Measurements from ENCODE around the gene PPP4C.
"Not testable (repeated sequence)": the region's sequence is repeated elsewhere in the genome, so short reads cannot be mapped to it uniquely, and the experiment has no call there.

The PPP4C gene

DNA sequence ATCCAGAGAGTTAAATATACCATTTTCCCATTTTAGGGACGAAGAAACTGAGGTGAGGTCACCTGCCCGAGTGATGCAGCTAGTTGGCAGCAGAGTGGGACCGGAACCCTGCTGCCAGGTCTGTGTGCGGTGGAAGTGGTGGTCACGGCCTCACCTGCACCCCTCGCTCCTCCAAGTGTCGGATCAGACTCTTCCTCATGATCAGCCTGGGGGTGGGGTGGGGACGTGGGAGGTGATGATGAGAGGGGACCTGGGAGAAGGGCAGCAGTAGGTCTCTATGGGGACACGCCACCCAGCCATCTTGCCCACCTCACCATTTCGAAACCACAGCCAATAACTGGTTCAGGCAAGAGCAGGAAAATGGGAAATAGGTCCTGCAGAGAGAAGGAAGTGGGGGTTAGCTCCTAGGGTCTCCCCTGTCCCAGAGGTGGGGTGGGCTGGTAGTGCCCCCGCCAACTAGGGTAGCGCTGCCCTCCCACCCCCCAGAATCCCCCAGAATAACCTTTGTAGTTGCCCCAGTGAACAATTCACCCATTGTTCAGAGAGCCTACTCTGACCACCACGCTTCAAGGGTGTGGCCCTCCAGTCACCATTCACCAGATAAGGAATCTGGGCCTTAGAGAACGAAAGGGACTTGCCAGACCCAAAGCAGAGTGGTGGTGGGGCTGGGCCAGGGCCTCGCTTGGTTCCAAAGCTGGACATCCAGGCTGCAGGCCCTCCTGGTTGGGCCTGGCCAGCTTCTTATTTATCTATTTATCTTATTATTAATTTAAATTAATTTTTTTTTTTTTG is 32.5 kb downstream of the PPP4C start:
- peaks cover 4% of the 10 kb centered on the region for H3K4me1 ChIP-seq (ENCODE audit: control insufficient read depth, insufficient read depth, low read length)
- H3K9me3 ChIP-seq (ENCODE audit: control insufficient read depth, insufficient read depth, low read depth, low read length): no peaks in the 10 kb centered on the region
- no peak overlapping the region for H3K27ac ChIP-seq (ENCODE audit: low read depth, low read length)
- no peak overlapping the region for H3K9ac ChIP-seq (ENCODE audit: low read length)
- peaks cover 5% of the 10 kb centered on the region; the same call in 1 of the 2 replicates for H3K36me3 ChIP-seq (ENCODE audit: control insufficient read depth, insufficient read depth, low read length)
- no peaks in the 10 kb centered on the region for H3K27me3 ChIP-seq (ENCODE audit: control insufficient read depth, insufficient read depth, low read length)
- no peak overlapping the region for H3K4me3 ChIP-seq (ENCODE audit: low read depth, low read length)

DNA sequence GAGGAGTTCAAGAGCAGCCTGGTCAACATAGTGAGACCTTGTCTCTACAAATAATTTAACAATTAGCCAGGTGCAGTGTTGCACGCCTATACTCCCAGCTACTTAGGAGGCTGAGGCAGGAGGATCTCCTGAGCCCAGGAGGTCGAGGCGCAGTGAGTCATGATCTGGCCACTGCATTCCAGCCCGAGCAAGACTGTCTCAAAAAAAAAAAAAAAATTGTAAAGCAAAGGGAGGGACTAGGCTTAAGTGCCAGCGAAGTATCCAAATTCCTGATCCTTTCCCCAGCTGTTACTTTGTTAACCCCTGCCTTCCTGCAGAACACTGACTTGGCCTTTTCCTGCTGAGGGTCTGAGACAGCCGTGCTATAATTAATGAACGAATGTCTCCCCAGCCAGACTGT is 34.9 kb downstream of the PPP4C start:
- Histone ChIP-seq H3K4me3 (ENCODE audit: low read depth, low read length) (no peak overlapping the region), H3K27ac (ENCODE audit: low read depth, low read length) (no peak overlapping the region), H3K9ac (ENCODE audit: low read length) (no peak overlapping the region), H3K4me1 (ENCODE audit: control insufficient read depth, insufficient read depth, low read length) (peaks cover 4% of the 10 kb centered on the region), H3K9me3 (ENCODE audit: control insufficient read depth, insufficient read depth, low read depth, low read length) (no peaks in the 10 kb centered on the region), H3K27me3 (ENCODE audit: control insufficient read depth, insufficient read depth, low read length) (no peaks in the 10 kb centered on the region), H3K36me3 (ENCODE audit: control insufficient read depth, insufficient read depth, low read length) (peaks cover 8% of the 10 kb centered on the region; the same call in 1 of the 2 replicates)

DNA sequence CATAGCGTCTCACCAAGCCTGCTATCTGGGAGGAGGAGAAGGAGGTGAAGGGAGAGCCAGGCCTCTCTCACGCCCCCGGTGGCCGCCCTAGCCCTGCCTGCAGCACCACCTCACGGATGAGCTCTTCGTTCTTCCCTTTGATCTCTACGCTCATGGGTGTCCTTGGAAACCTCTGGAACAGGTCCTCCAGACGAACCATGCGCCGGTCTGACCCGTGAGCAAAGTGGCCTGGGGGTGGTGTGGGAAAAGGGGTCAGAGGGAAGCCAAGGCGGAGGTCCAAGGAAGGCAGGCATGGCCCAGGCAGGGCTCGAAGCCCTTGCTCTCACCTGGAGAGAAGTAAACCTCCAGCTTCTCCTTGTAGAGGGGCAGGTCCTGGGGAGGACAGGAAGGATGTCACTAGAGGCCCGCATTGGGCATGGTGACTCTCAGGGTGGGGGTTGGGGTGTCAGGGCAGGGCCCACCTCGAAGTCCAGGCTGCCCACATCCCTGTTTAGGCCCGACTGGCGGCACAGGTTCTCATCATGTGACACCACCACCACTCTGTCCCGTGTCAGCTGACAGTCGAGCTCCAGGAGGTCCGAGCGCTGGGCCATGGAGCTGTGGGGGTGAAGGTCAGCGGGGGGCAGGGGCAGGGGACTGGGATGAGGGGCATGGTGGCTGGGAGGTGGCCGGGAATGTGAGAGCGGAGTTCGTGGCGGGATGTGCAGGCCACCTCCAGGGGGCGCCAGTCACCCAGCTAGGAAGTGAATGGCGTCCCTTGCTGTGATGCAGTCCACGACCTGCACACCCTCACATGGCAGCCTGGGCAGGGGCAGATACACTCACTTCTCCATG is 36.6 kb downstream of the PPP4C start:
- Histone ChIP-seq H3K27ac (ENCODE audit: low read depth, low read length) (no peak overlapping the region), H3K9ac (ENCODE audit: low read length) (no peak overlapping the region), H3K9me3 (ENCODE audit: control insufficient read depth, insufficient read depth, low read depth, low read length) (no peaks in the 10 kb centered on the region), H3K36me3 (ENCODE audit: control insufficient read depth, insufficient read depth, low read length) (peaks cover 22% of the 10 kb centered on the region), H3K27me3 (ENCODE audit: control insufficient read depth, insufficient read depth, low read length) (no peaks in the 10 kb centered on the region), H3K4me1 (ENCODE audit: control insufficient read depth, insufficient read depth, low read length) (peaks cover 4% of the 10 kb centered on the region), H3K4me3 (ENCODE audit: low read depth, low read length) (no peak overlapping the region)

DNA sequence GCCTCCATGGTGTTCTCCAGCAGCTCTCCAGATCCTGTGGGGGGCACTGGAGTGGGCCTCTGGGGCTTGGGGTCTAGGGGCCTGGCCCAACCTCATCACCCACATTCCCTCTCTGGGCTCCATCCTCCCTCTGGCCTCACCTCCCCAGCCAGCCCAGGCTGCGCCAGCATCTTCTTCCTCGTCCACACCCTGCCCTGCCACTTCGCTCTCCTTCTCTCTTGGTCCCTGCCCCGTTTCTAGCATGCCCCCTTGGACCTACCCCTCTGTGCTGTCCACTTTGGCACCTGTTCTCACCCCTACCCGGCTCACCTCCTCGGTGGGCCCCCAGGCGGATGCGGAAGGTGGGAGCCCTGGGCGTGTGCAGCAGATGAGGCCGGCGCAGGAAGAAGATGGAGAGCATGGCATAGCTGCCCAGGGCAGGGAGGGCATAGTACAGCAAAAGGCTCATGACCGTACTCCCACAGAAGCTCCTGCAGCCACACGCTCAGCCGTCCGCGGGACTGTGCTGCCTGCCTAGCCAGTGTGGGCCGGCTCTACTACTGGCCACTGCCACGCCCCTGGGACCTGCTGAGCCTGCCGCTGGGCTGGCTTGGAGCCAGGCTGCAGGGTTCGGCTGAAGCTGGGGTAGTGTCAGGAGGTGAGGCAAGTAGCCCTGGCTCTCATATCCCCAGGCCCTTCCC is 37.4 kb downstream of the PPP4C start, which contains the start of gene GDPD3:
GDPD3 (minus strand) TSS at position 507 of the 680 bp plus-strand sequence; CDS start at position 448, 59 bp downstream.
- H3K27ac ChIP-seq (ENCODE audit: low read depth, low read length): no peak within 1 kb of the TSS
- H3K9me3 ChIP-seq (ENCODE audit: control insufficient read depth, insufficient read depth, low read depth, low read length): no peaks in the 10 kb centered on the region
- no peak within 1 kb of the TSS for H3K9ac ChIP-seq (ENCODE audit: low read length)
- H3K36me3 ChIP-seq (ENCODE audit: control insufficient read depth, insufficient read depth, low read length): peaks cover 28% of the 10 kb centered on the region
- H3K27me3 ChIP-seq (ENCODE audit: control insufficient read depth, insufficient read depth, low read length): no peaks in the 10 kb centered on the region
- no peak within 1 kb of the TSS for H3K4me3 ChIP-seq (ENCODE audit: low read depth, low read length)
- H3K4me1 ChIP-seq (ENCODE audit: control insufficient read depth, insufficient read depth, low read length): peaks cover 4% of the 10 kb centered on the region

DNA sequence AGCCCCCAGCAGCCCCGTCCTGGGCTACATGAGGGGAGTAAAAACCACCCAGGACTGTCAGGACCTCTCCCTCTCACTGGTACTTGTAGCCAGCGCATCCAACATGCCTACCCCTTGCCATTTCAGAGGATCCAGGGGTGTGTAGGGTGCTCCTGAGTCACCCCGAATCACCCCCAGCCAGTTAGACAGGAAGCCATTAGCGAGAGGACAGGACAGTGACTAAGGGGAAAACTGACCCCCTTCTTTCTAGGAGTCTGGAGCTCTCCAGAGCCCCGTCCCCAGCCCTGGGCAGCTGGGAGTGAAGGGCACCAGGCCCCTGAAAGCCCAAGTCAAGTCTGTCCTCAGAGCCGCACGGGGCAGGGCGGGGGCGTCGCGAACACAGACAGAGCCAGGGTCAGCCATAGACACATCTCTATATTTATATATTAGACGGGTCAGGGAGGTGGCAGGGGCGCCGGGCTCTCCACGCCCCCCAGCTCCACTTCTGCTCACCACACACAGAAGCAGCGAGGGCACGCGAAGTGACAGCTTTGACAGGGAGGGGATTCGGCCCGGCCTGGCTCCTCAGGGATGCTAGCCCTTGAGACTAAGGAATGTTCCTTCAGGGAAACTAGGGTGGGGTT is 38.0 kb downstream of the PPP4C start:
- Histone ChIP-seq H3K9me3 (ENCODE audit: control insufficient read depth, insufficient read depth, low read depth, low read length) (no peaks in the 10 kb centered on the region), H3K36me3 (ENCODE audit: control insufficient read depth, insufficient read depth, low read length) (peaks cover 32% of the 10 kb centered on the region), H3K4me3 (ENCODE audit: low read depth, low read length) (no peak overlapping the region), H3K9ac (ENCODE audit: low read length) (no peak overlapping the region), H3K4me1 (ENCODE audit: control insufficient read depth, insufficient read depth, low read length) (peaks cover 4% of the 10 kb centered on the region), H3K27ac (ENCODE audit: low read depth, low read length) (no peak overlapping the region), H3K27me3 (ENCODE audit: control insufficient read depth, insufficient read depth, low read length) (no peaks in the 10 kb centered on the region)

DNA sequence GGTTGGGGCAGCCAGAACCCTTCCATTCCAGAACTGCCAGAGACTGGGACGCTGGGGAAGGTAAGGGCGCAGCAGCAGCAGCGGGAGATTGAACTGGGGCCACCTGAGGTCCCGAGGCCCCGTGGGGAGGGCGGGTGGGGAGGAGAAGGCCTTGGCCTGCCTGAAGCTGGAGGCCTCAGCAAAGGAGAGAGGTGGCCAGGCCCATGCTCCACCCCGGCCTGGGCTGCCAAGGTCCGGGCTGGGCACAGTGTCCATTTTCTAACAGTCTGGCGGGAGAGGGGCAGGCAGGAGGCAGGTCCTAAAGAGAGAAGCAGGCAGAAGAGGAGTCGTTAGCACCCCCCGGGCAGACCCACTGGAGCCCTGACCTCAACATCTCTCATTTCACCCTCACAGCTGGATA is 38.6 kb downstream of the PPP4C start:
- peaks cover 36% of the 10 kb centered on the region for H3K36me3 ChIP-seq (ENCODE audit: control insufficient read depth, insufficient read depth, low read length)
- no peak overlapping the region for H3K27ac ChIP-seq (ENCODE audit: low read depth, low read length)
- no peak overlapping the region for H3K9ac ChIP-seq (ENCODE audit: low read length)
- no peak overlapping the region for H3K4me3 ChIP-seq (ENCODE audit: low read depth, low read length)
- H3K9me3 ChIP-seq (ENCODE audit: control insufficient read depth, insufficient read depth, low read depth, low read length): no peaks in the 10 kb centered on the region
- peaks cover 4% of the 10 kb centered on the region for H3K4me1 ChIP-seq (ENCODE audit: control insufficient read depth, insufficient read depth, low read length)
- no peaks in the 10 kb centered on the region for H3K27me3 ChIP-seq (ENCODE audit: control insufficient read depth, insufficient read depth, low read length)

DNA sequence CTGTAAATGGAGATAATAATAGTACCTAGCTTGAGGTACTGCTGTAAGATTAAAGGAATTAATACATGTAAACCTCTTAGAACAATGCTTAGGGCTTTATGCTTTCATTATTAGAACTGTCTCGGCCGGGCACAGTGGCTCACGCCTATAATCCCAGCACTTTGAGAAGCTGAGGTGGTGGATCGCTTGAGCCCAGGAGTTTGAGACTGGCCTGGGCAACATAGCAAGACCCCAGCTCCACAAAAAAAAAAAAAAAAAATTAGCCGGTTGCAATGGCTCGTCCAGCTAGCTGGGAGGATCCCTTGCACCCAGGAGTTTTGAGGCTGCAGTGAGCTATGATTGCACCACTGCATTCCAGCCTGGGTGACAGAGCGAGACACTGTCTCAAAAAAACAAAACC is 39.0 kb downstream of the PPP4C start:
- not testable (repeated sequence) for H3K4me1 ChIP-seq (ENCODE audit: control insufficient read depth, insufficient read depth, low read length); H3K27me3 ChIP-seq (ENCODE audit: control insufficient read depth, insufficient read depth, low read length); H3K4me3 ChIP-seq (ENCODE audit: low read depth, low read length); H3K27ac ChIP-seq (ENCODE audit: low read depth, low read length); H3K9ac ChIP-seq (ENCODE audit: low read length); H3K9me3 ChIP-seq (ENCODE audit: control insufficient read depth, insufficient read depth, low read depth, low read length)
- peaks cover 40% of the 10 kb centered on the region for H3K36me3 ChIP-seq (ENCODE audit: control insufficient read depth, insufficient read depth, low read length)

DNA sequence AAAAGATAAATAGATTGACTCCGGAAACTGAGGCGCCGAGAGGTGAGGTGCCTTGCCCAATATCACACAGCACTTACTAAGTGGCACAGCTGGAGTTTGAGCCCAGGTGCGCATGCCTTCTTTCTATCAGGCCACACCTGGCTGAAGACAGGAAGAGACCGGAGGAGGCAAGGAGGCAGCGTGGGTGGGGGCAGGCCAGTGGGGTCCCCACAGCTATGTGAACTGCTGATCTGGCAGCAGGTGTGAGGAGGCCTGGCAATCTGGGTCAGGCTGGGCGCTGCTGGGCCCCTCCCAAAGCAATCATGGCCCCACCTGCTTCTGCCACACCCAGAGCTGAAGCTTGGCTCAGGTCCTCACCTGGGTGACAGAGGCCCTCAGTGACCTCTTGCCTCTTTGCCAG is 39.4 kb downstream of the PPP4C start:
- Histone ChIP-seq H3K27me3 (ENCODE audit: control insufficient read depth, insufficient read depth, low read length) (no peaks in the 10 kb centered on the region), H3K4me1 (ENCODE audit: control insufficient read depth, insufficient read depth, low read length) (peaks cover 4% of the 10 kb centered on the region), H3K36me3 (ENCODE audit: control insufficient read depth, insufficient read depth, low read length) (peaks cover 40% of the 10 kb centered on the region), H3K27ac (ENCODE audit: low read depth, low read length) (no peak overlapping the region), H3K4me3 (ENCODE audit: low read depth, low read length) (no peak overlapping the region), H3K9ac (ENCODE audit: low read length) (no peak overlapping the region), H3K9me3 (ENCODE audit: control insufficient read depth, insufficient read depth, low read depth, low read length) (no peaks in the 10 kb centered on the region)

DNA sequence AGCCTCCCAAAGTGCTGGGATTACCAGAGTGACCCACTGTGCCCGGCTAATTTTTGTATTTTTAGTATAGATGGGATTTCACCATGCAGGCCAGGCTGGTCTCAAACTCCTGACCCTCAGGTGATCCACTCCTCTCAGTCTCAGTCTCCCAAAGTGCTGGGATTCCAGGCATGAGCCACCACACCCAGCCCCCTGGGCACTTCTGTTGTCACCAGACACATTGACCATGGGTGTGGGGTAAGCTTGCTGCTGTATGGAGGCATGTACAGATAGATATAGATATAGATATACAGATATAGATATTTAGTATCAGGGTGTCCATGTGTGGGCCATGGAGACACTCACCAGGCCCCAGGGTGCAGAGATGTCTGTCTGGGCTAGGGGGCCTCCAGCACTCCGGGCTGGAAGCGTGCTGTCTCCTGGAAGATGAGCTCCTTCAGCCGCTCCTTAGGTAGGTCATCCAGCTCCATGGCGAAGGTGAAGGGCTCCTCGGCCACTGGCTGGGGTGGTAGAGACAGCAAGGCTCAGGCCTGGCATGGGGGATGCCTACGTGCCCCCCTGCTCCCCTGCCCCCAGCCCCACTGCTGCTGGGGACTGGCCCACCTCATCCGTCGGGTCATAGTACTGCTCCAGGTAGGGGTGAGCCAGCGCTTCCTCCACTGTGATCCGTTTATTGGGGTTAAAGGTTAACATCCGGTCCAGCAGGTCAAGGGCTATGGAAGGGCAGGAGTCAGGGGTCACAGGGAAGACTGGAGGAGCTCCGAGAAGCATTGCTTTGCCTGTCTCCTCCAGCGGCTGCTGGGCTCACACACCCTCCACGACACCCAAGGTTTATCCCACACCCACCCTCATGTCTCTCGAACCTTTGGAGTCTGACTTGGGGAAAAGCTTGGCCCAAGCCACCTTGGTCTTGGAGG is 40.8 kb downstream of the PPP4C start:
- peaks cover 37% of the 10 kb centered on the region for H3K36me3 ChIP-seq (ENCODE audit: control insufficient read depth, insufficient read depth, low read length)
- H3K4me1 ChIP-seq (ENCODE audit: control insufficient read depth, insufficient read depth, low read length): peaks cover 4% of the 10 kb centered on the region

DNA sequence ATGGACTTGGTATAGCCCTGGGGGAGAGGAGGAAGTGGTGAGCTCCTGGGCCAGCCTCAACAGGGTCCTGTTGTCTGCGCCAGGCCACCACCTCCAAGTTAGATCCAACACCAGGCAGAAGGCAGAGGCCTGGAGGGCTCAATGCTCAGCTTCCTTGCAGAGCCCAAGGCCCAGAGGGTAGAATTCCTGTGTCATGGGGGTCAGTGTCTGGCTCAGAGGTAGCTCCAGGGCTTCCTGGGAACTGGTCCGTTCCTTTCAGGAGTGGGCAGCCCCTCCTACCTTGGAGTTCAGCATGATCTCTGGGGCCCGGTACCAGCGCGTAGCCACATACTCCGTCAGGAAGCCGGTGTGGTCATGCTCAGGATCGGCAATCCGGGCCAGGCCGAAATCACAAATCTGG is 42.0 kb downstream of the PPP4C start:
- Histone ChIP-seq H3K36me3 (ENCODE audit: control insufficient read depth, insufficient read depth, low read length) (peaks cover 37% of the 10 kb centered on the region), H3K27ac (ENCODE audit: low read depth, low read length) (no peak overlapping the region), H3K27me3 (ENCODE audit: control insufficient read depth, insufficient read depth, low read length) (no peaks in the 10 kb centered on the region), H3K9ac (ENCODE audit: low read length) (no peak overlapping the region), H3K4me1 (ENCODE audit: control insufficient read depth, insufficient read depth, low read length) (peaks cover 5% of the 10 kb centered on the region; the same call in 1 of the 2 replicates), H3K4me3 (ENCODE audit: low read depth, low read length) (no peak overlapping the region), H3K9me3 (ENCODE audit: control insufficient read depth, insufficient read depth, low read depth, low read length) (no peaks in the 10 kb centered on the region)

More for the DNA sequence above, 40.8 kb downstream of the PPP4C start:
- H3K9me3 ChIP-seq (ENCODE audit: control insufficient read depth, insufficient read depth, low read depth, low read length): no peaks in the 10 kb centered on the region
- H3K9ac ChIP-seq (ENCODE audit: low read length): no peak overlapping the region
- no peaks in the 10 kb centered on the region for H3K27me3 ChIP-seq (ENCODE audit: control insufficient read depth, insufficient read depth, low read length)
- H3K27ac ChIP-seq (ENCODE audit: low read depth, low read length): no peak overlapping the region
- H3K4me3 ChIP-seq (ENCODE audit: low read depth, low read length): no peak overlapping the region

Measured in HUES6 (cell line).